Neural progenitor cell (in vitro differentiated cells): ENCODE measurements around the gene CLCA4. TPM values are rescaled to one million over a fixed set of nuclear protein-coding genes. Genes with fewer than 3 reads are reported as not detected.

Experiments used
- DNase-seq: peaks from one replicate; pipeline ENCODE4 v3.0.0-alpha.2; 2016; ENCODE audit warnings: low spot score
- H2AFZ ChIP-seq: fragments of 200-600 bp; sonication (generic); replicated peaks from 2 replicates; pipeline ENCODE4 v1.6.1; 2016; ENCODE audit warnings: antibody characterized with exemption
- H3F3A ChIP-seq: fragments of 200-600 bp; sonication (generic); 2 replicates; pipeline ENCODE4 v1.6.1; 2016; ENCODE audit warnings: antibody characterized with exemption, low read depth
- H3K27ac ChIP-seq: fragments of 200-600 bp; sonication (generic); 2 replicates; pipeline ENCODE4 v1.5.1; 2016; ENCODE audit warnings: mild to moderate bottlenecking
- H3K27me3 ChIP-seq: fragments of 200-600 bp; sonication (generic); 2 replicates; pipeline ENCODE4 v1.6.1; 2016; ENCODE audit warnings: mild to moderate bottlenecking, moderate library complexity
- H3K36me3 ChIP-seq: fragments of 200-600 bp; sonication (generic); 2 replicates; pipeline ENCODE4 v1.5.1; 2016
- H3K4me1 ChIP-seq: fragments of 200-600 bp; sonication (generic); 2 replicates; pipeline ENCODE4 v1.6.1; 2016; ENCODE audit warnings: mixed run types
- H3K4me2 ChIP-seq: fragments of 200-600 bp; sonication (generic); 2 replicates; pipeline ENCODE4 v1.6.1; 2016
- H3K4me3 ChIP-seq: fragments of 200-600 bp; sonication (generic); 2 replicates; pipeline ENCODE4 v1.5.1; 2016
- H3K79me2 ChIP-seq: fragments of 200-600 bp; sonication (generic); 2 replicates; pipeline ENCODE4 v1.6.1; 2016; ENCODE audit warnings: low read depth
- H3K9ac ChIP-seq: fragments of 200-600 bp; sonication (generic); 2 replicates; pipeline ENCODE4 v1.6.1; 2016
- H3K9me3 ChIP-seq: fragments of 200-600 bp; sonication (generic); 2 replicates; pipeline ENCODE4 v1.5.1; 2016; ENCODE audit warnings: low read depth
- H4K20me1 ChIP-seq: fragments of 200-600 bp; sonication (generic); 2 replicates; pipeline ENCODE4 v1.6.1; 2016; ENCODE audit warnings: low read depth
- H3K27ac Mint-ChIP-seq: 3 replicates; pipeline ENCODE4 v1.8.0; 2021; ENCODE audit warnings: mixed read lengths
- H3K27me3 Mint-ChIP-seq: 2 replicates; pipeline ENCODE4 v1.8.0; 2022; ENCODE audit warnings: low read depth, mild to moderate bottlenecking, inconsistent platforms, moderate library complexity, mixed read lengths; ENCODE audit not compliant: insufficient read depth
- H3K36me3 Mint-ChIP-seq: 3 replicates; pipeline ENCODE4 v1.8.0; 2021; ENCODE audit warnings: mixed read lengths
- H3K4me1 Mint-ChIP-seq: 3 replicates; pipeline ENCODE4 v1.8.0; 2021; ENCODE audit warnings: mixed read lengths
- H3K4me3 Mint-ChIP-seq: 3 replicates; pipeline ENCODE4 v1.8.0; 2021; ENCODE audit warnings: mild to moderate bottlenecking, moderate library complexity, mixed read lengths
- H3K9me3 Mint-ChIP-seq: 3 replicates; pipeline ENCODE4 v1.8.0; 2020; ENCODE audit warnings: mixed read lengths
- CTCF ChIP-seq: fragments of 200-600 bp; sonication (generic); IDR thresholded peaks from 2 replicates; pipeline ENCODE4 v1.5.1; 2017; ENCODE audit warnings: antibody characterized with exemption, mild to moderate bottlenecking
- EZH2 ChIP-seq: fragments of 200-600 bp; sonication (generic); IDR thresholded peaks from 2 replicates; pipeline ENCODE4 v1.6.1; 2017; ENCODE audit warnings: antibody characterized with exemption, mild to moderate bottlenecking, moderate library complexity
- EZH2phosphoT487 ChIP-seq: fragments of 200-600 bp; sonication (generic); IDR thresholded peaks from 2 replicates; pipeline ENCODE4 v1.6.1; 2017; ENCODE audit warnings: antibody characterized with exemption
- total RNA-seq: library from RNA; depleted of rRNA; stranded (reverse); fragments of >200 nt; gene quantifications from 2 replicates; pipeline ENCODE4 v1.2.3, GENCODE V29; 2015; ENCODE audit warnings: low replicate concordance

CLCA4 gene
- total RNA-seq, 1 donor from 2014 or later, result not detected

DNA sequence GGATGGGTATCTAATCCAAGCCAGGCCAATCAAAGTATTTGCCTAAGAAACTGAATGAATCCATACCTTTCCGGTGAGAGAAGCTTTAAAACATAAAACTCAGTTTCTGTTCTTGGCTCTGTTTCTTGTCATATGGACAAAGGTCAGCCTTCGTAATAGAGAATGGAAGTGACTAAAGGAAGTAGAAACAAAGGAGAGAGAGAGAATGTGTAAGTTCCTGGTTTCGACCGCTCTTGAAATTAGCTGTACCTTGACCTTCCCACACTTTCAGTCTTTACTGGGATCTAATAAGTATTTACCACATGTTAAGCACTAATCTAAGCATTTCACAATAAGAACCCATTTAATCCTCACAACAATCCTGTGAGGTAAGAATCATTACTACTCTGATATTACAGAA, 19.6 kb upstream of the CLCA4 start:
- Histone ChIP-seq H3K4me2 (no peak overlapping the region), H3K27me3 (no peaks in the 10 kb centered on the region), H3K9me3 (no peaks in the 10 kb centered on the region), H3K4me1 (no peaks in the 10 kb centered on the region), H4K20me1 (no peaks in the 10 kb centered on the region), H3F3A (no peaks in the 10 kb centered on the region), H3K27ac (no peak overlapping the region), H3K4me3 (no peak overlapping the region), H3K79me2 (no peaks in the 10 kb centered on the region), H2AFZ (no peak overlapping the region), H3K36me3 (no peaks in the 10 kb centered on the region), H3K9ac (no peak overlapping the region)
- DNase-seq, result no peak
- Mint-ChIP-seq H3K4me3 (no peak overlapping the region), H3K9me3 (peaks cover 7% of the 10 kb centered on the region), H3K27me3 (no peaks in the 10 kb centered on the region), H3K4me1 (peaks cover 2% of the 10 kb centered on the region), H3K27ac (no peak overlapping the region), H3K36me3 (no peaks in the 10 kb centered on the region)
- TF ChIP-seq CTCF (no peak), EZH2phosphoT487 (no peak), EZH2 (no peak)

- H3F3A ChIP-seq, result no peaks in the 10 kb centered on the region
- H3K4me1 Mint-ChIP-seq, result peaks cover 2% of the 10 kb centered on the region
- no peaks in the 10 kb centered on the region for H3K9me3 ChIP-seq
- no peaks in the 10 kb centered on the region for H3K9me3 Mint-ChIP-seq
- no peak overlapping the region for H3K4me3 Mint-ChIP-seq
- H3K4me1 ChIP-seq, result no peaks in the 10 kb centered on the region
- no peaks in the 10 kb centered on the region for H3K27me3 ChIP-seq
- H4K20me1 ChIP-seq, result no peaks in the 10 kb centered on the region
- H2AFZ ChIP-seq, result no peak overlapping the region
- no peak for TF ChIP-seq EZH2
- TF ChIP-seq CTCF, result no peak
- H3K4me3 ChIP-seq, result no peak overlapping the region
- no peaks in the 10 kb centered on the region for H3K36me3 ChIP-seq
- no peak overlapping the region for H3K27ac ChIP-seq
- H3K27ac Mint-ChIP-seq, result no peak overlapping the region
- no peak overlapping the region for H3K4me2 ChIP-seq
- no peaks in the 10 kb centered on the region for H3K36me3 Mint-ChIP-seq
- no peak for DNase-seq
- H3K27me3 Mint-ChIP-seq, result no peaks in the 10 kb centered on the region
- no peaks in the 10 kb centered on the region for H3K79me2 ChIP-seq
- H3K9ac ChIP-seq, result no peak overlapping the region
Measured at GRCh38 chr1:86530211-86530845, 16.6 kb upstream of the CLCA4 start.

DNA sequence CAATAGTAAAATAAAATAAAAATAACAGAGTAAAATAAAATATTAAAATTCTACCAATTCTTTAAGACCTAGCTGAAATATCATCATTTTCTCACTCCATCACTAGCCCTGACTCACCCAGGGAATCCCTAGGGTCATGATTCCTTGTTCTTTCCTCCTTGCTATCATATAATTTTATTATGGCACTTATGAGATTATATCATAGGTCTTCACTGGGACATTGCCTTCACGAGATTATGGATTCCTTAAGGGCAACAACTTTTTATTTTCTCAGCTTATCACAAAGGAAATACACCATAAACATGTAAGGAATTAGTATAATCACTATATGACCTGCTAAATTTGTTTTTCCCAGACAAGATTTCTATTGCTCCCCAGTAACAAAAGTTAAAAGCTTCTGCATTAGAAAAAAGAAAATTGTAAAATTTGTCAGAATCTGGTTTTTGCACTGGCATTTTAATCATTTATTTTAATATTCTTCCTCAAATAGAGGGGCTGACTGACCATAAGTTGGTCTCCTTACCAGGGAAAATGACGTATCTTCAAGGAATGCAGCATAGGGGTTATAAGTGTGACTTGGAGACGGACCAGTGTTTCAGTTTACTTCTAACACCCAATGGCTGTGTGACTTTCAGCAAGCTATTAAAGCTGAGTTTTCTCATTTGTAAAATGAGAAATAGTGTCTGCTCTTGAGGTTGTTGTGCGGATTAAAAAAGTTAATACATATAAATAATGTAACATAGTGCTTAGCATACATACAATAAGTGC, 8.8 kb upstream of the CLCA4 start:
- Histone ChIP-seq H3K36me3 (no peaks in the 10 kb centered on the region), H4K20me1 (no peaks in the 10 kb centered on the region)
- H3K36me3 Mint-ChIP-seq, result no peaks in the 10 kb centered on the region

More for the DNA sequence above, 8.8 kb upstream of the CLCA4 start:
- Histone ChIP-seq H3K79me2 (no peaks in the 10 kb centered on the region), H3F3A (no peaks in the 10 kb centered on the region), H2AFZ (no peak overlapping the region), H3K9ac (no peak overlapping the region), H3K4me1 (no peaks in the 10 kb centered on the region), H3K4me2 (no peak overlapping the region), H3K27ac (no peak overlapping the region), H3K4me3 (no peak overlapping the region), H3K27me3 (no peaks in the 10 kb centered on the region), H3K9me3 (no peaks in the 10 kb centered on the region)
- DNase-seq, result no peak
- H3K27me3 Mint-ChIP-seq, result no peaks in the 10 kb centered on the region
- H3K4me1 Mint-ChIP-seq, result peaks cover 2% of the 10 kb centered on the region
- H3K4me3 Mint-ChIP-seq, result no peak overlapping the region
- no peak for TF ChIP-seq CTCF
- no peak for TF ChIP-seq EZH2phosphoT487
- TF ChIP-seq EZH2, result no peak
- H3K9me3 Mint-ChIP-seq, result no peaks in the 10 kb centered on the region
- no peak overlapping the region for H3K27ac Mint-ChIP-seq
